GM18505 (cell line): Measurements from ENCODE around the gene OGFRL1.

Experiments used
- ATAC-seq: cut with Tn5 transposase; IDR thresholded peaks from one replicate; pipeline ENCODE4 v1.9.1; 2021; ENCODE audit not compliant: unreplicated experiment
- POLR2A ChIP-seq: IDR thresholded peaks from 4 replicates; pipeline ENCODE4 v1.6.1; 2011; ENCODE audit warnings: borderline replicate concordance; ENCODE audit not compliant: insufficient read depth, insufficient read length; ENCODE audit errors: extremely low read depth

Gene OGFRL1

DNA sequence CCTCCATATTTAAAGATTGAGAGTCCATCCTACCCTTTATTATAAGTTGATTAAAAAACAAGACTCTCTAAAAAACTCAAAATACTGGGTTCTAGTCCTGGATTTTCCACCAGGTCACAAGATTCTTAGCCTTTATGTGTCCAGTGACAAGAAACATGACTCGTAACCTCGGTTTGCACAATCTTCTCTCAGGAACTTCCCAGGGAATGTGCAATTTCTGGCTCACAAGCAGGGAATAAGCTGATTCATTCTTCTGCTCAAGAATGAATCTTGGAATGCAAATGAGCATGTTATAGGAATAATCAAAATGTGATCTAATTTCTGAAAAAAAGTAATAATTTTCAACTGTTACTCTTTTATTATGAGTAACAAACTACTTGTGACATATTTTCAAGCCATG, 45.1 kb downstream of the OGFRL1 start:
- ATAC-seq: no peak

DNA sequence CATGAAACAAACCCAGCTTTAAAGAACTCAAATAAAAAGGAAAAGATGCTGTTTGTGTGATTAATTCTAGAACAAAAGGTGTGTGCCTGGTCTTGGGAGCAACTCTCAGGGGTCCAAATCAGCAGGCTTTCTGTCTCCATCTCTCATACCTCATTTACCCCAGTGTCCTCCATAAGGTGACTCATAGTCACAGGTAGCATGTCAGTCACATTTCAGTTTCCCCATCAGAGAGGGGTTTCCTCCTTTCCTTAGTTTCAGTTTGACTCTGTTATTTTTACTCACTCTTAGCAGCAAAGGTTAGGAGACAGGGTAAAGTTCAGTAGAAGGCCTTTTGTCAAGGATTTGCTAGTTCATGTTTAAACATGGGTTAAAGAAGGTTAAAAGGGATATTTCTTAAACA, 46.2 kb downstream of the OGFRL1 start:
- peak; percentile 63 for ATAC-seq
- no peak for TF ChIP-seq POLR2A

More for the DNA sequence above, 45.1 kb downstream of the OGFRL1 start:
- no peak for TF ChIP-seq POLR2A

DNA sequence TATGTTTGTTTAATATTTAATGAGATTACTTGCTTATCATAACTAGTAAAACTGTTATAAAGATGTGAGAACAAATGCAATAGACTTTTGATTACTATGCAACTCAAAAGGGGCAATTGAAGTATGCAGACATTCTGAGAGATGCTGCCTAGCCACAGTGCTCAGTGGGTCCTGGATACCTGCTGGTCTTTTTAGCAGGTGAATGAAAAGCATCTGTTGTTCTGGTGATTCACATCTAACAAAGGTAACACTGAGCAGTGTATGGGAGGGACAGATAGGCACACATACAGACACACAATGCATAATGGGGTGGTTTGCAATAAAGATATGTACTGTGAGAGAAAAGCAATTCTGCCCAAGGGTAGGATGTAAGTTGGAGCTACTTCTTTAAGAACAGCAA, 46.9 kb downstream of the OGFRL1 start:
- no peak for TF ChIP-seq POLR2A
- ATAC-seq: no peak

DNA sequence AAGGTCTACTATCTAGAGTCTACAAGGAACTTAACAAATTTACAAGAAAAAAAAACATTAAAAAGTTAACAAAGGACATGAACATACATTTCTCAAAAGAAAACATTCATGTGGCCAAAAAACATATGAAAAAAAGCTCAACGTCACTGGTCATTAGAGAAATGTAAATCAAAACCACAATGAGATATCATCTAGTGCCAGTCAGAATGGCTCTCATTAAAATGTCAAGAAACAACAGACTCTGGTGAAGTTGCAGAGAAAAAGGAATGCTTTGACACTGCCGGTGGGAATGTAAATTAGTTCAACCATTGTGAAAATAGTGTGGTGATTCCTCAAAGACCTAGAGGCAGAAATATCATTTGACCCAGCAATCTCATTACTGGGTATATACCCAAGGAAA, 48.3 kb downstream of the OGFRL1 start:
- TF ChIP-seq POLR2A: no peak
- ATAC-seq: no peak

GRCh38 chr6:71338540-71339316, 50.1 kb downstream of the OGFRL1 start:
- no peak for TF ChIP-seq POLR2A

GRCh38 chr6:71342772-71343171, 54.2 kb downstream of the OGFRL1 start:
- no peak for ATAC-seq
- no peak for TF ChIP-seq POLR2A

More at GRCh38 chr6:71338540-71339316, 50.1 kb downstream of the OGFRL1 start:
- no peak for ATAC-seq

GRCh38 chr6:71345476-71346333, 57.1 kb downstream of the OGFRL1 start:
- no peak for TF ChIP-seq POLR2A
- ATAC-seq: no peak

DNA sequence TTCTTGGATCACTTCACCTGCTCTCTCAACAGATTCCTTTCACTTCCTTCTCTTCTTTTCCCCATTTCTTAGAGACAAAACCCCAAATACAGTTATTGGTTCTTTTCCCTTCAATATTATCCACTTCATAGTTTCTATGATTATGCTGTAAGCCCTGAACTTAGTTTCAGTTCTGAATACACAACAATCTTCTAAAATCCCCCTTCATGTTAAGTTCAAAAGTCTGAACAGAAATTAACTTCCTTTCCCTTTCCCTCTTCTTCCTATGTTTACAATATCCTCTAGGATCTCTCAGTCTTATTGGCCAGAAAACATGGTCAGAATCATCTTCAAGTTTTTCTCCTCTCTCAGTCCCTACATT, 57.7 kb downstream of the OGFRL1 start:
- no peak for ATAC-seq
- no peak for TF ChIP-seq POLR2A

DNA sequence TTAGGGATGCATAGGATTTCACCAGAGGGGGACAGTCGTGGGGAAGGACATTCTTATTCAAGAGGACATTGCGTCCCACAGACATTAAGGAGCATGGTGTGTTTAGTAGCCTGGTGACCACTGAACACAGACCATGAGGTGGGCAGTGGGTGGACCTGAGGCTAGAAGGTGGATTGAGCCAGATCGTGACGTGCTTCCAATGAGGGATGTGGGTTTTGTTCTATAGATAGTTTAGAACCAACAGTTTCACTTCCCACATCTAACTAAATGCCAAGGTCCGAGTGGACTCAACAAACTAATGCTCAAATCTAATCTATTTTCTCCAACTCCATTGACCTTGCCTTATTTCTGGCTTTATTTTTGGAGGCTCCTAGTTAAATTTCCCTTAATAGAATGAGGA, 58.5 kb downstream of the OGFRL1 start:
- ATAC-seq: no peak
- no peak for TF ChIP-seq POLR2A

- TF ChIP-seq POLR2A: no peak
- ATAC-seq: no peak
Observed at GRCh38 chr6:71349395-71349794, 60.8 kb downstream of the OGFRL1 start.

DNA sequence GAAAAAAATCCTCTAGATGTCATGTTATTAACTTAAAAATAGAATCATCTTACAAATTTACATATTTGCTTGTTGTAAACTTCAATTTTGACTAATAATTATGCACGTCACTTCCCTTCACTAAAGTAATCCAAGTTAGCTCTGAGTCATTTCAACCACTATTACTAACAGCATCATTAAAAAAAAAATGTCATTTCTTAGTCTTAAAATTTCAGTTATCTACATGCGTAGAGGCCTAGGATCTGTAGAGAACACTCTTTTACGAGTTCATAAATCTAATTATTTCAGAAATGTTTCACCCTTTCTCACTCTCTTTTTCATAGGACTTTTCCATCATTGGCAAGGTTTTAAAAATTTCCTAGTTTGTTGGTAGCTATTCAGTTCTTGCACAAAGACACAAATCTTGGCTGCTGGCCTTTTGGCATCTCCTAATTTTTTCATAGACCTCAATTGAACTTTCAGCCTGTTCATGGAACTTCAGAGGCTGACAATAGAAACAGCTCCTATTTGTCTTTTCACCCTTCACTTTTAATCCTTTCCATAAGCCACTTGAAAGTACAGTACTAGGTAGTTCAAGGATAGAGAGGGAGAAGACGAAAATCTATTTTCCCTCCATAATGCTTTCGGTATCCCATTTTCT, 61.5 kb downstream of the OGFRL1 start:
- no peak for ATAC-seq
- TF ChIP-seq POLR2A: no peak

DNA sequence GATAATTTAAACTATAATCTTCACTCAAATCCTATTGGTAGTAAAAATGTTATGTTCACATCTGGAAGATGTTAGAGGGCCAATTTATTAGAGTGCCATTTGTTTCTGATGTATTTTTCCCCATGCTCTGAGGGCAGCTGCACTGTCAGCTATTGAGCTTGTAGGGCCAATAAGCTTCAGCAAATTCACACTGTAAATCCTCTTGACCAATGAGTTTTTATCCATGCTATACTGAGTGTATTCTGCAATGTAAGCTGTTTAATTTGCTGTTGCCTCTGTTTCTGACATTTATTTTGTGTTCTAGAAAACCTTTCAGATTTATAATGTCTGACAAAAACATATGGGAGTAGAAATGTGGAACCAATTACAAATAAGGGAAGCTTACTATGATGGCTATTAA, 62.6 kb downstream of the OGFRL1 start:
- no peak for ATAC-seq
- TF ChIP-seq POLR2A: no peak
